ENCODE measurements around the gene RTKN. TPM values are rescaled to one million over a fixed set of nuclear protein-coding genes. Genes with fewer than 3 reads are reported as not detected.
"Not testable (repeated sequence)": the region's sequence is repeated elsewhere in the genome, so short reads cannot be mapped to it uniquely, and the experiment has no call there.

Gene RTKN
- total and polyA plus RNA-seq, 2 experiments from 2014 or later: 13.5 to 14.5 TPM

DNA sequence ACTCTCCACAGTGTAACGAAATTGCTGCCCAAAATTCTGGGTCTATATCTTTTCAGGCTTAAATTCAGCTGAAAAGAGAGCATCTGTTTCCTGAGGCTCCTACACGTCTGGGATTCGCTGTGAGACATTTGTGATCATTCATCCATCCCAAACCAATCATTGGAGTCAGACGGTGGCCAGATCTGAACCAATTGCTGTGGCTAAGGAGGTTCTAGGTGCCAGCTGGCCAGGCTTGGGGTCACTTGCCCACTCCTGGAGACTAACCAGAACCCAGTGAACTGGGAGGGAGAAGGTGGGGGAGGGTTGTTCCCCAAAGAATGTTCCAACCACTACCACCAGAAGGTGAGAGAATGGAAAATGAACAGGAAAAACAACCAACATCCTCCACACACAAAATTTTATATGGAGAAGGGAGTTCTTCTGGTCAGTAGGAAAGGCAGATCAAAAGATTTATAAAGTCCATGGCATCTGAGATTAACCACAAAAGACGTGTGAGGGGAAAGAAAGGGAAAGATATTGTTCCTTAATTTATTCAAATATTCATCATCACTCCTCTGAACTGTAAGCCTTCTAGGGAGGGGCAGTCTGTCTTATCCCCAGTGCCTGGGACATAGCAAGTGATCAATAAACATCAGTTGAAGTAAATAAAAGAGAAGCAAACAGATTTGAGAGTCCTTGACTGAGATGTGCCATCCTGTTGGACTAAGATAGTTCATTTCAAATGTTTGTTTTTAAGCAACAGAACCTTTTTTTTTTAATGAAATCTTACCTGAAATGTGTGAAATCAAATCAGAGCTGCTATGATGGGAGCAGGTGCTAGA lies 3.0 kb upstream of the RTKN start:
- 14 to 15% methylated on average over 5 of the region's 5 CpGs for WGBS, 2 experiments (ENCODE audit: low coverage in 1 of 2, low lambda C conversion rate in 2 of 2, missing lambda C conversion rate in 2 of 2)
- no peak overlapping the region for H3K27ac ChIP-seq
- no peaks in the 10 kb centered on the region for H3K9me3 ChIP-seq (ENCODE audit: low read depth)
- H3K4me1 ChIP-seq (ENCODE audit: insufficient read depth): peaks cover 4% of the 10 kb centered on the region; the same call in 1 of the 2 replicates
- peaks cover 1% of the 10 kb centered on the region for H3K79me2 ChIP-seq (ENCODE audit: insufficient read depth)
- no peak for TF ChIP-seq EZH2 (IDR thresholded peaks at IDR 0.05; ENCODE audit: insufficient read depth, poor library complexity, severe bottlenecking)
- TF ChIP-seq EZH2phosphoT487 (IDR thresholded peaks at IDR 0.05; ENCODE audit: insufficient read depth, low read depth): no peak
- H4K20me1 ChIP-seq (ENCODE audit: insufficient read depth): no peaks in the 10 kb centered on the region
- H3F3A ChIP-seq (ENCODE audit: insufficient read depth): 0 out of 2 replicates have a peak, but pooled peaks cover 4% of the 10 kb centered on the region
- H3K27me3 ChIP-seq (replicated peaks; ENCODE audit: insufficient read depth): no peaks in the 10 kb centered on the region
- no peak for DNase-seq
- no peaks in the 10 kb centered on the region for H3K9me2 ChIP-seq (ENCODE audit: insufficient read depth)
- in situ Hi-C loops (cut with MboI): no loop called here
- H3K4me2 ChIP-seq (ENCODE audit: unreplicated experiment): peak overlapping the region; percentile 56
- H3K9ac ChIP-seq: no peak overlapping the region
- H3K4me3 ChIP-seq: no peak overlapping the region
- H3K36me3 ChIP-seq (ENCODE audit: low read depth): no peaks in the 10 kb centered on the region
- H2AFZ ChIP-seq: peak overlapping the region; percentile 16; the same call in 1 of the 2 replicates

DNA sequence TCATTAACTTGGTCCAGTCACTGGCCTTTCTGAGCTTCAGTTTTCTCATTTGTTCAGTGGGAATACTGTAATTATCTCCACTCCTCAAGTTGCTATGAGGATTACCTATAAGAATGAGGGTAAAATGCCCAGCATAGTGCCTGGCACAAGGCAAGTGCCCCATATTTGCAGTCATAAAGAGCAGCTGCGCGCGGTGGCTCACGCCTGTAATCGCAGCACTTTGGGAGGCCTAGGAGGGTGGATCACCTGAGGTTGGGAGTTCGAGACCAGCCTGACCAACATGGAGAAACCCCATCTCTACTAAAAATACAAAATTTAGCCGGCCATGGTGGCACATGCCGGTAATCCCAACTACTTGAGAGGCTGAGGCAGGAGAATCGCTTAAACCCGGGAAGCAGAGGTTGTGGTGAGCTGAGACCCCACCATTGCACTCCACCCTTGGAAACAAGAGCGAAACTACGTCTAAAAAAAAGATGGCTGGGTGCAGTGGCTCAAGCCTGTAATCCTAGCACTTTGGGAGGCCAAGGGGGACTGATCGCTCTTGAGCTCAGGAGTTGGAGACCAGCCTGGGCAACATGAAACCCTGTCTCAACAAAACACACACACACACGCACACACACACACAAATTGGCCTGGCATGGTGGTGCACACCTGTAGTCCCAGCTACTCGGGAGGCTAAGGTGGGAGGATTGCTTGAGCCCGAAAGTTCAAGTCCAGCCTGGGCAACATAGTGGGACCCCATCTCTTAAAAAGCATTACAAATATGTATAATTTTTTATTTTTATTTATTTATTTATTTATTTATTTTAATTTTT lies 953 bp upstream of the RTKN start:
- DNase-seq; H3K27me3 ChIP-seq (replicated peaks; ENCODE audit: insufficient read depth); H3K4me3 ChIP-seq; H3K9me2 ChIP-seq (ENCODE audit: insufficient read depth); H3K27ac ChIP-seq; H3K9me3 ChIP-seq (ENCODE audit: low read depth); H3K9ac ChIP-seq; H3K36me3 ChIP-seq (ENCODE audit: low read depth); H4K20me1 ChIP-seq (ENCODE audit: insufficient read depth); H3K4me1 ChIP-seq (ENCODE audit: insufficient read depth); H3K4me2 ChIP-seq (ENCODE audit: unreplicated experiment); H3F3A ChIP-seq (ENCODE audit: insufficient read depth); in situ Hi-C loops (cut with MboI): not testable (repeated sequence)
- 94 to 95% methylated on average over 16 of the region's 16 CpGs for WGBS, 2 experiments (ENCODE audit: low coverage in 1 of 2, low lambda C conversion rate in 2 of 2, missing lambda C conversion rate in 2 of 2)
- H3K79me2 ChIP-seq (ENCODE audit: insufficient read depth): peaks cover 21% of the 10 kb centered on the region
- H2AFZ ChIP-seq: peak overlapping the region; percentile 86

- H3K4me1 ChIP-seq (ENCODE audit: insufficient read depth): peaks cover 4% of the 10 kb centered on the region; the same call in 1 of the 2 replicates
- H3K27ac ChIP-seq: no peak overlapping the region
- in situ Hi-C loops (cut with MboI): no loop called here
- H3K79me2 ChIP-seq (ENCODE audit: insufficient read depth): peaks cover 32% of the 10 kb centered on the region
- TF ChIP-seq EZH2phosphoT487 (IDR thresholded peaks at IDR 0.05; ENCODE audit: insufficient read depth, low read depth) (no peak), EZH2 (IDR thresholded peaks at IDR 0.05; ENCODE audit: insufficient read depth, poor library complexity, severe bottlenecking) (no peak)
- peak overlapping the region; percentile 42; the same call in 1 of the 2 replicates for H3K4me3 ChIP-seq
- H3K27me3 ChIP-seq (replicated peaks; ENCODE audit: insufficient read depth): no peaks in the 10 kb centered on the region
- H3K4me2 ChIP-seq (ENCODE audit: unreplicated experiment): peak overlapping the region; percentile 93
- no peaks in the 10 kb centered on the region for H3K9me2 ChIP-seq (ENCODE audit: insufficient read depth)
- no peaks in the 10 kb centered on the region for H3K9me3 ChIP-seq (ENCODE audit: low read depth)
- 0 out of 2 replicates have a peak, but pooled peaks cover 4% of the 10 kb centered on the region for H3F3A ChIP-seq (ENCODE audit: insufficient read depth)
- no peaks in the 10 kb centered on the region for H3K36me3 ChIP-seq (ENCODE audit: low read depth)
- H3K9ac ChIP-seq: peak overlapping the region; percentile 79; the same call in 1 of the 2 replicates
- peak overlapping the region; percentile 86 for H2AFZ ChIP-seq
- WGBS, 2 experiments (ENCODE audit: low coverage in 1 of 2, low lambda C conversion rate in 2 of 2, missing lambda C conversion rate in 2 of 2): 16 to 21% methylated on average over 33 of the region's 33 CpGs
- DNase-seq: no peak
- no peaks in the 10 kb centered on the region for H4K20me1 ChIP-seq (ENCODE audit: insufficient read depth)
These were observed 507 bp downstream of the RTKN start for GRCh38 chr2:74441170-74441689.

- Histone ChIP-seq H3K27ac (peak overlapping the region; percentile 34), H3K9ac (peak overlapping the region; percentile 79), H2AFZ (peak overlapping the region; percentile 86), H3K36me3 (ENCODE audit: low read depth) (no peaks in the 10 kb centered on the region), H3K4me1 (ENCODE audit: insufficient read depth) (peaks cover 4% of the 10 kb centered on the region; the same call in 1 of the 2 replicates), H3K9me2 (ENCODE audit: insufficient read depth) (no peaks in the 10 kb centered on the region), H3F3A (ENCODE audit: insufficient read depth) (0 out of 2 replicates have a peak, but pooled peaks cover 4% of the 10 kb centered on the region), H3K9me3 (ENCODE audit: low read depth) (no peaks in the 10 kb centered on the region), H3K4me2 (ENCODE audit: unreplicated experiment) (peak overlapping the region; percentile 93), H3K4me3 (peak overlapping the region; percentile 79), H3K79me2 (ENCODE audit: insufficient read depth) (peaks cover 32% of the 10 kb centered on the region), H3K27me3 (replicated peaks; ENCODE audit: insufficient read depth) (no peaks in the 10 kb centered on the region), H4K20me1 (ENCODE audit: insufficient read depth) (no peaks in the 10 kb centered on the region)
- peak; percentile 93 for DNase-seq
- in situ Hi-C loops (cut with MboI): no loop called here
- TF ChIP-seq EZH2 (IDR thresholded peaks at IDR 0.05; ENCODE audit: insufficient read depth, poor library complexity, severe bottlenecking) (no peak), EZH2phosphoT487 (IDR thresholded peaks at IDR 0.05; ENCODE audit: insufficient read depth, low read depth) (no peak)
- WGBS, 2 experiments (ENCODE audit: low coverage in 1 of 2, low lambda C conversion rate in 2 of 2, missing lambda C conversion rate in 2 of 2): 8 to 14% methylated on average over 22 to 45 of the region's 45 CpGs
These were observed 1.2 kb downstream of the RTKN start for GRCh38 chr2:74440378-74441169.
